HUES64 (cell line): ENCODE results near the gene FBXL16.
A peak's percentile ranks its signal among the peaks of the same experiment; 100 is the strongest.

Experiments used
- H3K27ac ChIP-seq: 2 replicates; pipeline ENCODE4 v1.7.0; 2013; ENCODE audit warnings: low read depth, low read length, inconsistent platforms
- H3K27me3 ChIP-seq: 2 replicates; pipeline ENCODE4 v1.6.1; 2013; ENCODE audit warnings: mild to moderate bottlenecking, low read length; ENCODE audit not compliant: insufficient read depth
- H3K36me3 ChIP-seq: 2 replicates; pipeline ENCODE4 v1.6.1; 2013; ENCODE audit warnings: mild to moderate bottlenecking, low read length; ENCODE audit not compliant: insufficient read depth
- H3K4me1 ChIP-seq: 2 replicates; pipeline ENCODE4 v1.6.1; 2013; ENCODE audit warnings: mild to moderate bottlenecking, low read length, moderate library complexity; ENCODE audit not compliant: insufficient read depth
- H3K4me3 ChIP-seq: 2 replicates; pipeline ENCODE4 v1.5.1; 2013; ENCODE audit warnings: mild to moderate bottlenecking, low read length, moderate library complexity
- H3K9ac ChIP-seq: 2 replicates; pipeline ENCODE4 v1.6.1; 2013; ENCODE audit warnings: mild to moderate bottlenecking, low read depth, low read length
- H3K9me3 ChIP-seq: 2 replicates; pipeline ENCODE4 v1.6.1; 2013; ENCODE audit warnings: low read depth, low read length; ENCODE audit not compliant: insufficient read depth
- WGBS: fragments of 150-250, 120-280 bp; methylation state at CpG from one replicate; pipeline ENCODE4 v1.1.7; 2013; ENCODE audit warnings: missing lambda C conversion rate; 5-methylcytosine and 5-hydroxymethylcytosine counted together

FBXL16 gene

GRCh38 chr16:671353-672131 is 34.1 kb downstream of the FBXL16 start:
- Histone ChIP-seq H3K4me1 (peaks cover 6% of the 10 kb centered on the region; the same call in 1 of the 2 replicates), H3K36me3 (peaks cover 50% of the 10 kb centered on the region), H3K9me3 (no peaks in the 10 kb centered on the region), H3K27me3 (peaks cover 5% of the 10 kb centered on the region; the same call in 1 of the 2 replicates), H3K27ac (no peak overlapping the region), H3K9ac (no peak overlapping the region), H3K4me3 (no peak overlapping the region)
- 97% methylated on average over 40 of the region's 40 CpGs for WGBS

GRCh38 chr16:670485-671352 is 34.9 kb downstream of the FBXL16 start:
- no peak overlapping the region for H3K27ac ChIP-seq
- H3K27me3 ChIP-seq = peaks cover 5% of the 10 kb centered on the region; the same call in 1 of the 2 replicates
- H3K4me1 ChIP-seq = peaks cover 6% of the 10 kb centered on the region; the same call in 1 of the 2 replicates
- WGBS = 96% methylated on average over 52 of the region's 52 CpGs
- H3K4me3 ChIP-seq = no peak overlapping the region
- H3K36me3 ChIP-seq = peaks cover 50% of the 10 kb centered on the region
- no peak overlapping the region for H3K9ac ChIP-seq
- no peaks in the 10 kb centered on the region for H3K9me3 ChIP-seq

- no peak overlapping the region for H3K27ac ChIP-seq
- no peak overlapping the region for H3K4me3 ChIP-seq
- H3K9me3 ChIP-seq = no peaks in the 10 kb centered on the region
- peaks cover 50% of the 10 kb centered on the region for H3K36me3 ChIP-seq
- 96% methylated on average over 13 of the region's 13 CpGs for WGBS
- peaks cover 3% of the 10 kb centered on the region; the same call in 1 of the 2 replicates for H3K4me1 ChIP-seq
- no peaks in the 10 kb centered on the region for H3K27me3 ChIP-seq
- no peak overlapping the region for H3K9ac ChIP-seq
Observed at GRCh38 chr16:669666-670065, 35.9 kb downstream of the FBXL16 start.

GRCh38 chr16:668519-669171 is 37.0 kb downstream of the FBXL16 start:
- no peaks in the 10 kb centered on the region for H3K4me1 ChIP-seq
- H3K4me3 ChIP-seq = peak overlapping the region; percentile 90
- H3K27ac ChIP-seq = peak overlapping the region; percentile 41; the same call in 1 of the 2 replicates
- H3K36me3 ChIP-seq = peaks cover 44% of the 10 kb centered on the region
- H3K9me3 ChIP-seq = no peaks in the 10 kb centered on the region
- peak overlapping the region; percentile 86 for H3K9ac ChIP-seq
- no peaks in the 10 kb centered on the region for H3K27me3 ChIP-seq
- 14% methylated on average over 50 of the region's 50 CpGs for WGBS

- WGBS = 2% methylated on average over 78 of the region's 78 CpGs
- Histone ChIP-seq H3K27me3 (no peaks in the 10 kb centered on the region), H3K4me3 (peak within 1 kb of the TSS; percentile 90), H3K4me1 (no peaks in the 10 kb centered on the region), H3K9ac (peak within 1 kb of the TSS; percentile 86), H3K9me3 (no peaks in the 10 kb centered on the region), H3K36me3 (peaks cover 37% of the 10 kb centered on the region), H3K27ac (peak within 1 kb of the TSS; percentile 41; the same call in 1 of the 2 replicates)
Observed at GRCh38 chr16:667780-668518, 37.7 kb downstream of the FBXL16 start, which contains the start of gene RHOT2. Gene RHOT2 (plus strand): TSS chr16:668132. CDS start chr16:668200, 68 bp downstream.

- H3K27me3 ChIP-seq = no peaks in the 10 kb centered on the region
- no peak overlapping the region for H3K9ac ChIP-seq
- no peak overlapping the region; the same call in 1 of the 2 replicates for H3K4me3 ChIP-seq
- peaks cover 30% of the 10 kb centered on the region for H3K36me3 ChIP-seq
- H3K9me3 ChIP-seq = no peaks in the 10 kb centered on the region
- 90% methylated on average over 22 of the region's 22 CpGs for WGBS
- no peaks in the 10 kb centered on the region for H3K4me1 ChIP-seq
- no peak overlapping the region for H3K27ac ChIP-seq
Observed at GRCh38 chr16:667113-667779, 38.4 kb downstream of the FBXL16 start.

- no peak overlapping the region for H3K4me3 ChIP-seq
- H3K27me3 ChIP-seq = no peaks in the 10 kb centered on the region
- no peak overlapping the region for H3K27ac ChIP-seq
- peaks cover 24% of the 10 kb centered on the region for H3K36me3 ChIP-seq
- no peak overlapping the region for H3K9ac ChIP-seq
- 92% methylated on average over 13 of the region's 13 CpGs for WGBS
- no peaks in the 10 kb centered on the region for H3K4me1 ChIP-seq
- no peaks in the 10 kb centered on the region for H3K9me3 ChIP-seq
Observed at GRCh38 chr16:666572-666971, 39.0 kb downstream of the FBXL16 start.

GRCh38 chr16:662597-662996 is 43.0 kb downstream of the FBXL16 start:
- Histone ChIP-seq H3K9me3 (no peaks in the 10 kb centered on the region), H3K36me3 (peaks cover 3% of the 10 kb centered on the region), H3K4me1 (0 out of 2 replicates have a peak, but pooled peaks cover 3% of the 10 kb centered on the region), H3K27me3 (no peaks in the 10 kb centered on the region), H3K9ac (no peak overlapping the region), H3K27ac (no peak overlapping the region), H3K4me3 (no peak overlapping the region)
- 94% methylated on average over 21 of the region's 21 CpGs for WGBS

- Histone ChIP-seq H3K36me3 (peaks cover 3% of the 10 kb centered on the region), H3K27me3 (no peaks in the 10 kb centered on the region), H3K4me1 (0 out of 2 replicates have a peak, but pooled peaks cover 3% of the 10 kb centered on the region), H3K9ac (no peak overlapping the region), H3K9me3 (no peaks in the 10 kb centered on the region), H3K4me3 (no peak overlapping the region), H3K27ac (no peak overlapping the region)
- WGBS = 94% methylated on average over 19 of the region's 19 CpGs
Observed at GRCh38 chr16:662095-662494, 43.5 kb downstream of the FBXL16 start.
